ENCODE measurements around the gene PFN3. TPM values are rescaled to one million over a fixed set of nuclear protein-coding genes. Genes with fewer than 3 reads are reported as not detected.

Gene PFN3
- polyA plus RNA-seq, 1 donor (not counting 4 experiments of a cell fraction or from before 2014, with no cell fraction given) = not detected

DNA sequence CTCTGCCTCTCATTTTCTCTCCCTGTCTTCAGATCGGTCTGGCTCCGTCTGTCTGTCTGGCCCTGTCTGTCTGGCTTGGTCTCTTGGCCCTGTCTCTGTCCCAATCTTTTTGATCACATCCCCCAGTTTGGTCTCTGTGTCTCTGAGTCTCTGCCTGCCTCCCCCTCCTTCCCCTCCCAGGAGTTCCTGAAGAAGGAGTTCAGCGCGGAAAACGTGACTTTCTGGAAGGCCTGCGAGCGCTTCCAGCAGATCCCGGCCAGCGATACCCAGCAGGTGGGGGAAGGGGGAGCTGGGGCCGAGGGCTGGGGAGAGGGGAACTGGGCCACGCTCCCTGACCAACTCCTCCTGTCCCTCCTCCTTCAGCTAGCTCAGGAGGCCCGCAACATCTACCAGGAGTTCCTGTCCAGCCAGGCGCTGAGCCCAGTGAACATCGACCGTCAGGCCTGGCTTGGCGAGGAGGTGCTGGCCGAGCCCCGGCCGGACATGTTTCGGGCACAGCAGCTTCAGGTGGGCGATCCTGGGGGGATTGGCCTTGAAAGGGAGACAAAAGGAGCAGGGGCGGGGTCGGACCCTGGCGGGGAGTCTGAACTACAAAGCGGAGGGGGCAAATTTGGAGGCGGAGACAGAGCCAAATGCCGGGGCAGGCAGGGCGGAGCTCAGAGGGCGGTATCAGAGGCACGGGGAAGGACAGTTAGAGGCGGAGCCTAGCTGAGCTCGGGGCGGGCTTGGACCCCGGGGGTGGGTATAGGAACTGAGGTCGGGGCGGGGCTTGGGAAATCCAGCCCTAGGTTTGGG is 33.7 kb downstream of the PFN3 start:
- dilution Hi-C loops (cut with MboI; ENCODE audit: extremely low pct_ligation_motif_present, low sequenced_read_pairs) = no loop called here
- H3K27me3 ChIP-seq (ENCODE audit: control insufficient read depth, extremely low read depth, insufficient read depth, low read length) = no peaks in the 10 kb centered on the region
- peak overlapping the region; percentile 41 for H3K4me2 ChIP-seq (ENCODE audit: control insufficient read depth, extremely low read depth, insufficient read depth, low read depth, low read length)
- H3K4me1 ChIP-seq (ENCODE audit: control insufficient read depth, extremely low read depth, insufficient read depth, low read length) = peaks cover 49% of the 10 kb centered on the region
- DNase-seq (ENCODE audit: low read depth, low spot score) (no peak), FAIRE-seq (no peak)
- H2AFZ ChIP-seq (ENCODE audit: control insufficient read depth, low read length) = peak overlapping the region; percentile 72
- peaks cover 0 to 19% of the 10 kb centered on the region in 2 experiments for H3K36me3 ChIP-seq (ENCODE audit: control insufficient read depth in 2 of 2, extremely low read depth in 1 of 2, insufficient read depth in 2 of 2, low read length in 2 of 2)
- H3K27ac ChIP-seq (ENCODE audit: control insufficient read depth, insufficient read depth, low read length) = no peak overlapping the region
- TF ChIP-seq, protein P1, sequence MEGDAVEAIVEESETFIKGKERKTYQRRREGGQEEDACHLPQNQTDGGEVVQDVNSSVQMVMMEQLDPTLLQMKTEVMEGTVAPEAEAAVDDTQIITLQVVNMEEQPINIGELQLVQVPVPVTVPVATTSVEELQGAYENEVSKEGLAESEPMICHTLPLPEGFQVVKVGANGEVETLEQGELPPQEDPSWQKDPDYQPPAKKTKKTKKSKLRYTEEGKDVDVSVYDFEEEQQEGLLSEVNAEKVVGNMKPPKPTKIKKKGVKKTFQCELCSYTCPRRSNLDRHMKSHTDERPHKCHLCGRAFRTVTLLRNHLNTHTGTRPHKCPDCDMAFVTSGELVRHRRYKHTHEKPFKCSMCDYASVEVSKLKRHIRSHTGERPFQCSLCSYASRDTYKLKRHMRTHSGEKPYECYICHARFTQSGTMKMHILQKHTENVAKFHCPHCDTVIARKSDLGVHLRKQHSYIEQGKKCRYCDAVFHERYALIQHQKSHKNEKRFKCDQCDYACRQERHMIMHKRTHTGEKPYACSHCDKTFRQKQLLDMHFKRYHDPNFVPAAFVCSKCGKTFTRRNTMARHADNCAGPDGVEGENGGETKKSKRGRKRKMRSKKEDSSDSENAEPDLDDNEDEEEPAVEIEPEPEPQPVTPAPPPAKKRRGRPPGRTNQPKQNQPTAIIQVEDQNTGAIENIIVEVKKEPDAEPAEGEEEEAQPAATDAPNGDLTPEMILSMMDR (optimal IDR thresholded peaks at IDR 0.05 in 1 of 3, IDR thresholded peaks at IDR 0.05 in 1 of 3, conservative IDR thresholded peaks at IDR 0.05 in 1 of 3; ENCODE audit: extremely low read depth in 1 of 3, insufficient read depth in 2 of 3, low read length in 3 of 3) = no peak
- TF ChIP-seq EZH2 (IDR thresholded peaks at IDR 0.05; ENCODE audit: low read length) = no peak
- H4K20me1 ChIP-seq (ENCODE audit: control insufficient read depth, extremely low read depth, insufficient read depth, low read length) = no peaks in the 10 kb centered on the region
- H3K9ac ChIP-seq (ENCODE audit: control insufficient read depth, extremely low read depth, insufficient read depth, low read length) = peak overlapping the region; percentile 54
- H3K9me3 ChIP-seq (ENCODE audit: control insufficient read depth, low read depth, low read length) = no peaks in the 10 kb centered on the region
- H3K4me3 ChIP-seq (ENCODE audit: control insufficient read depth in 2 of 3, extremely low read depth in 1 of 3, insufficient read depth in 2 of 3, low read depth in 1 of 3, low read length in 3 of 3) = peak overlapping the region in 1 of 3 experiments; percentile 48
- H3K79me2 ChIP-seq (ENCODE audit: control insufficient read depth, insufficient read depth, low read length) = no peaks in the 10 kb centered on the region
- no peaks in the 10 kb centered on the region for H3K9me1 ChIP-seq (ENCODE audit: control insufficient read depth, extremely low read depth, insufficient read depth, low read length)

DNA sequence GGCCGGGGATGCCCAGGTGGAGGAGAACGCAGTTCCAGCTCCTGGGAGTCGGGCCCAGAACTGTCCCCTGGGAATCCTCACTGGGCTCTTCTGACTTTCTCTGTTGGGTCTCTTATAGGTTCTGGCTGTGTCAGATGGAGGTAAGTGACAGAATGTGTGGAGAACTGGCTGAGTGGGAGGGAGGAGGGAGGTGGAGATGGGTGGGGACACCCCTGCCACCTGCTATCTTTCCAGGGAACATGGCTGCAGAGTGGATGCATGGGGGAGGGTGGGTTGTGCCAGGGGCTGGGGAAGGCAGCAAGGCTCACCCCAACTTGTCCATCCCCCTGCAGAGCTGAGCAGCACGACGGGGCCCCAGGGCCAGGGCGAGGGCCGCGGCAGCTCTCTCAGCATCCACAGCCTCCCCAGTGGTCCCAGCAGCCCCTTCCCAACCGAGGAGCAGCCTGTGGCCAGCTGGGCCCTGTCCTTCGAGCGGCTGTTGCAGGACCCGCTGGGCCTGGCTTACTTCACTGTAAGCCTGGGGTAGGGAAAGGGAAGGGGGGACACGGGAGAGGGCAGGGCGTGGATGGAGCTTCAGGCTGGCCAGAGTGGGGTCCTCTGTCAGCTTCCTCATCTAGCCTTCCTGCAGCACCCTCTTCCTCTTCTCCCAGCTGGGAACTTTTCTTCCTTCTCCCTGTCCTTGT is 34.5 kb downstream of the PFN3 start:
- Histone ChIP-seq H3K79me2 (ENCODE audit: control insufficient read depth, insufficient read depth, low read length) (no peaks in the 10 kb centered on the region), H3K9ac (ENCODE audit: control insufficient read depth, extremely low read depth, insufficient read depth, low read length) (peak overlapping the region; percentile 54), H3K4me3 (ENCODE audit: control insufficient read depth in 2 of 3, extremely low read depth in 1 of 3, insufficient read depth in 2 of 3, low read depth in 1 of 3, low read length in 3 of 3) (no peak overlapping the region), H4K20me1 (ENCODE audit: control insufficient read depth, extremely low read depth, insufficient read depth, low read length) (no peaks in the 10 kb centered on the region), H3K9me3 (ENCODE audit: control insufficient read depth, low read depth, low read length) (no peaks in the 10 kb centered on the region), H3K27me3 (ENCODE audit: control insufficient read depth, extremely low read depth, insufficient read depth, low read length) (no peaks in the 10 kb centered on the region), H3K4me1 (ENCODE audit: control insufficient read depth, extremely low read depth, insufficient read depth, low read length) (peaks cover 42% of the 10 kb centered on the region), H2AFZ (ENCODE audit: control insufficient read depth, low read length) (no peak overlapping the region), H3K9me1 (ENCODE audit: control insufficient read depth, extremely low read depth, insufficient read depth, low read length) (no peaks in the 10 kb centered on the region), H3K4me2 (ENCODE audit: control insufficient read depth, extremely low read depth, insufficient read depth, low read depth, low read length) (no peak overlapping the region), H3K36me3 (ENCODE audit: control insufficient read depth in 2 of 2, extremely low read depth in 1 of 2, insufficient read depth in 2 of 2, low read length in 2 of 2) (peaks cover 0 to 19% of the 10 kb centered on the region in 2 experiments), H3K27ac (ENCODE audit: control insufficient read depth, insufficient read depth, low read length) (no peak overlapping the region)
- dilution Hi-C loops (cut with MboI; ENCODE audit: extremely low pct_ligation_motif_present, low sequenced_read_pairs) = no loop called here
- no peak for FAIRE-seq
- TF ChIP-seq, protein P1 (optimal IDR thresholded peaks at IDR 0.05 in 1 of 3, IDR thresholded peaks at IDR 0.05 in 1 of 3, conservative IDR thresholded peaks at IDR 0.05 in 1 of 3; ENCODE audit: extremely low read depth in 1 of 3, insufficient read depth in 2 of 3, low read length in 3 of 3) = no peak
- TF ChIP-seq EZH2 (IDR thresholded peaks at IDR 0.05; ENCODE audit: low read length) = no peak
- DNase-seq (ENCODE audit: low read depth, low spot score) = no peak

Measured in keratinocyte (primary cell).